GM15510 (cell line): ENCODE data around the gene GORASP2.

Source experiments
- POLR2A ChIP-seq: IDR thresholded peaks from 3 replicates; pipeline ENCODE4 v1.6.1; 2011; ENCODE audit warnings: borderline replicate concordance; ENCODE audit not compliant: insufficient read length; ENCODE audit errors: extremely low read depth

Gene GORASP2

GRCh38 chr2:170911314-170911889 lies 17.7 kb upstream of the GORASP2 start:
- TF ChIP-seq POLR2A = no peak

GRCh38 chr2:170917219-170917913 lies 11.7 kb upstream of the GORASP2 start:
- no peak for TF ChIP-seq POLR2A

- no peak for TF ChIP-seq POLR2A
These were observed 11.1 kb upstream of the GORASP2 start for GRCh38 chr2:170917957-170918356.

- no peak for TF ChIP-seq POLR2A
These were observed 6.2 kb upstream of the GORASP2 start for GRCh38 chr2:170922634-170923494.

GRCh38 chr2:170923799-170924198 lies 5.3 kb upstream of the GORASP2 start:
- TF ChIP-seq POLR2A = no peak

- no peak for TF ChIP-seq POLR2A
These were observed 4.1 kb upstream of the GORASP2 start for GRCh38 chr2:170924969-170925368.

GRCh38 chr2:170925923-170926322 lies 3.1 kb upstream of the GORASP2 start:
- TF ChIP-seq POLR2A = no peak

- no peak for TF ChIP-seq POLR2A
These were observed 2.2 kb upstream of the GORASP2 start for GRCh38 chr2:170926743-170927297.

- no peak for TF ChIP-seq POLR2A
These were observed 823 bp upstream of the GORASP2 start for GRCh38 chr2:170928036-170928823.

- no peak for TF ChIP-seq POLR2A
These were observed 615 bp downstream of the GORASP2 start for GRCh38 chr2:170929686-170930050.

GRCh38 chr2:170930131-170930990 lies 1.3 kb downstream of the GORASP2 start:
- TF ChIP-seq POLR2A = peak; percentile 43

GRCh38 chr2:170930991-170931266 lies 1.9 kb downstream of the GORASP2 start:
- no peak for TF ChIP-seq POLR2A

GRCh38 chr2:170932166-170932565 lies 3.1 kb downstream of the GORASP2 start:
- TF ChIP-seq POLR2A = no peak

GRCh38 chr2:170932948-170933347 lies 3.9 kb downstream of the GORASP2 start:
- no peak for TF ChIP-seq POLR2A

- TF ChIP-seq POLR2A = no peak
These were observed 8.8 kb downstream of the GORASP2 start for GRCh38 chr2:170937709-170938379.
